HG03039 (cell line): ENCODE measurements around the gene CDCA4.

Experiments used
- ATAC-seq: cut with Tn5 transposase; IDR thresholded peaks from one replicate; pipeline ENCODE4 v1.9.1; 2021; ENCODE audit warnings: mild to moderate bottlenecking, moderate library complexity; ENCODE audit not compliant: unreplicated experiment

The CDCA4 gene

GRCh38 chr14:104996032-104996431 is 24.9 kb downstream of the CDCA4 start:
- ATAC-seq, result no peak

- no peak for ATAC-seq
These were observed 25.9 kb downstream of the CDCA4 start for GRCh38 chr14:104994978-104995377.

- ATAC-seq, result no peak
These were observed 26.9 kb downstream of the CDCA4 start for GRCh38 chr14:104993808-104994591.

- ATAC-seq, result no peak
These were observed 27.6 kb downstream of the CDCA4 start for GRCh38 chr14:104993306-104993705.

- no peak for ATAC-seq
These were observed 28.4 kb downstream of the CDCA4 start for GRCh38 chr14:104992501-104992900.

GRCh38 chr14:104991896-104992230 is 29.0 kb downstream of the CDCA4 start:
- no peak for ATAC-seq

- ATAC-seq, result no peak
These were observed 31.0 kb downstream of the CDCA4 start for GRCh38 chr14:104989951-104990303.

GRCh38 chr14:104989236-104989950 is 31.5 kb downstream of the CDCA4 start:
- no peak for ATAC-seq

- no peak for ATAC-seq
These were observed 34.3 kb downstream of the CDCA4 start for GRCh38 chr14:104986487-104987164.

- ATAC-seq, result peak; percentile 88
These were observed 35.0 kb downstream of the CDCA4 start, which contains the start of gene CLBA1 for GRCh38 chr14:104985675-104986486. CLBA1 (plus strand) TSS chr14:104985788; CDS start chr14:104986432, 644 bp downstream.

- ATAC-seq, result no peak
These were observed 36.6 kb downstream of the CDCA4 start for GRCh38 chr14:104984056-104984894.

GRCh38 chr14:104983231-104983721 is 37.6 kb downstream of the CDCA4 start:
- ATAC-seq, result no peak

- no peak for ATAC-seq
These were observed 38.2 kb downstream of the CDCA4 start for GRCh38 chr14:104982548-104983230.

GRCh38 chr14:104981699-104982541 is 39.0 kb downstream of the CDCA4 start:
- ATAC-seq, result no peak

- no peak for ATAC-seq
These were observed 40.0 kb downstream of the CDCA4 start for GRCh38 chr14:104980611-104981531.

GRCh38 chr14:104979758-104980610 is 40.9 kb downstream of the CDCA4 start:
- ATAC-seq, result no peak
